GM21447 (cell line): ENCODE measurements around the gene LRRC71.
"Not testable (repeated sequence)": the region's sequence is repeated elsewhere in the genome, so short reads cannot be mapped to it uniquely, and the experiment has no call there.

ENCODE experiments used
- ATAC-seq: cut with Tn5 transposase; IDR thresholded peaks from one replicate; pipeline ENCODE4 v1.9.1; 2021; ENCODE audit not compliant: unreplicated experiment

LRRC71 gene

DNA sequence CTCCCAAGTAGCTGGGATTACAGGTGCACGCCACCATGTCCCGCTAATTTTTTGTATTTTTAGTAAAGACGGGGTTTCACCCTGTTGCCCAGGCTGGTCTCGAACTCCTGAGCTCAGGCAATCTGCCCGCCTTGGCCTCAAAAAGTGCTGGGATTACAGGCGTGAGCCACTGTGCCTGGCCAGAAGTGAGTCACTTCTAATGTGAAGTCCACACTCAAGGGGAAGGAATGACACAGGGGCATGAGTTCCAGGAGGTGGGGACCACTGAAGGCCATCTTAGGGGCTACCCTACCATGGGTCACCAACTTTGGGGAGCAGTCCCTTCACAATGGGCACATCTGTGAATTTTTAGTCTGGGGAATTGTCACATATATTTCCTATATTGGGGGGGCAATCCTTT, 6.3 kb downstream of the LRRC71 start:
- ATAC-seq, result not testable (repeated sequence)

DNA sequence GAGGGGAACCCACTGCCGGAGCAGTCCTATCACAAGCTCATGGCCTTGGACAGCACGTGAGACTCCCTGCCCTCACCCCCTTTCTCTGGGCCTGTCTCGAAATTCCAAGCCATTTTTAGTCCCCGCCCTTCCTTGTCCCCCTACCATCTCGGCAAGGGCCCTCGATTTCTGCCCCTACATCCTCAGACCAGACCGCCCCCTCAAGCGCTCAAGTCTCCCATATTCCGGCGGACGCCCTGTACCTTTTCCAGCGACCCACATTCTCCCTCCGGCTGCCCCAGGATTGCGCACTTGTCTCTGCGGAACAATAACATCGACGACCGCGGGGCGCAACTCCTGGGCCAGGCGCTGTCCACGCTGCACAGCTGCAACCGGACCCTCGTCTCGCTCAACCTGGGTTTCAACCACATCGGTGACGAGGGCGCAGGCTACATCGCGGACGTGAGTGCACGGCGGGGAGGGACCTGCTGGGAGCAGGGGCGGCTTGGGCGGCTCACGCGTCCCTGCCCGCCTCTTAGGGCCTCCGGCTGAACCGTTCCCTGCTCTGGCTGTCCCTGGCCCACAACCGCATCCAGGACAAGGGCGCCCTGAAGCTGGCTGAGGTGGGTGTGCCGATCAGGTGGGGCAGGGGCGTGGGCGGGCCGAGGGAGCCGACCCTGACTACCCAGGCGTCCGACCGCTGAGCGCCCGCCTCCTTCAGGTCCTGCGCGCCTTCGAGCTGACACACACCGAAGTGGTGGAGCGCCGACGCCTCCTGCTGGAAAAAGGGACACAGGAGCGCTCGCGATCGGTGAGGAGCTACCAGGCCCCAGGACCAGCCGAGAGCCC, 7.0 kb downstream of the LRRC71 start:
- ATAC-seq, result no peak

DNA sequence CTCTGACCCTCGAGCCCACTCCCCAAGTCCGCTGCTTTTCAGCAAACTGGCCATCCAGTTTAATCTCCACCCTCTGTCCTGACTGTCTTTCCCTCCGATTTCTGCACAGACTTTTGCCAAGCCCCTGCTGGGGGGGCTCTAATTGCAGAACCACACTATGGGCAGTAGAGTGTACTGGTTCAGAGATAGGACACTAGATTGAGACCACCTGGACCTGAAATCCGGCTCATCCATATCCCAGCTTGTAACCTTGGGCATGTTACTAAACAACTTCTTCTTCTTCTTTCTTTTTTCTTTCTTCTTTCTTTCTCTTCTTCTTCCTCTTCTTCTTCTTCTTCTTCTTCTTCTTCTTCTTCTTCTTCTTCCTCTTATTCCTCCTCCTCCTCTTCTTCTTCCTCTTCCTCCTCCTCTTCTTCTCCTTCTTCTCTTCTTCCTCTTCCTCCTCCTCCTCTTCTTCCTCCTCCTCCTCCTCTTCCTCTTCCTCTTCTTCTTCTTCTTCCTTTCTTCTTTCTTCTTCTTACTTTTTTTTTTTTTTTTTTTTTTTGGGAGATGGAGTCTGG, 7.7 kb downstream of the LRRC71 start:
- no peak for ATAC-seq

- no peak for ATAC-seq
Measured at GRCh38 chr1:156929596-156930238, 9.3 kb downstream of the LRRC71 start.

DNA sequence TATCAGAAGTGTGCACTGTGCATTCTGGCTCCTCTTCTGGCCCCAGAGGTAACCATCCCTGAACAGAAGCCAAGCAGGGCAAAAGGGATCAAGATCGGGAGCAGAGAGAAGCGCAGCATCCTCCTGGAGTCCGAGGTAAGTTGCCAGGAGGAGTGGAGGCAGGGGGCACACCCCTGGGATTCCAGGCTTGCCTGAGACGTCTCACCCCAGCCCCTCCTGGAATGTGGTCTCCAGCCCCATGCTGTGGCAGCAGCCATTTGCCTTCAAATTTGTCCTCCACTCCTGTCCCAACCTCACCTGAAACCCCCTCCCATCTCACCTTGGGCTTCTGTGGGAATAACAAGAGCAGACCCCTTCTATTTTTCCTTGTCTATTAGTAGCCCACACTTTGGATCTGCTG, 10.1 kb downstream of the LRRC71 start:
- no peak for ATAC-seq

DNA sequence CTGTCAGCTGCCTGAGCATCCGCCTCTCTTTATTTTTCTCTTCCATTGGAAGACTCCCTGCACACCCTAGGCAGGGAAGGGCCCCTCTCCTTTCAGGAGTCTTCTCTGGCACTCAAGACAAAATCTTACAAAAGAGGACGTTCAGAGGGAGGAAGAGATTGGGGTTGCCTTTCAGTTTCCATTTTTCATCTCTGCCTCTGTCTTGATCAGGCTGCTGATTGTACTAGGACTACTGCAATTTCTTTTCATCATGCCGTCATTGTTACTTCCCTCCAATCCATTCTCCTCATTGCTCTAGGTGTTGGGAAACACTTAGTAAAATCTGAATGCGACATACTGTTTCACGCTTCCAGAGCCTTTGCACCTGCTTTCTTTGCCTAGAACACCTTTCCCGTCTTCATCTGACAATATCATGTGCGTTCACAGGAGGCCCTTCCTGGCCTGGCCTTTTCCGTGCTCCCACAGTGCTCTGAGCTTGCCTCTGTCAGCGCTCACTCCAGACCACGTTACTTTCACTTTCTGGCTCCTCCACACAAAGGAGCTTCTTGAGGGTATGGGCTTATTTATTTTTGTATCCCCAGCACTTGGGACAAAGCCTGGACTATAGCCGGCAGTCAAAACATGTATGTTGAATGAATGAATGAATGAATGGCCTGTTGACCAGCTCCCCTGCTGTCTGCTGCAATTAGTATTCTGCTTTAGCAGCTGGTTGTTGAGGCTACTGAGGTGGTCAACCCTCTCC, 10.9 kb downstream of the LRRC71 start:
- ATAC-seq, result no peak

- ATAC-seq, result no peak
Measured at GRCh38 chr1:156931974-156932710, 11.7 kb downstream of the LRRC71 start.

DNA sequence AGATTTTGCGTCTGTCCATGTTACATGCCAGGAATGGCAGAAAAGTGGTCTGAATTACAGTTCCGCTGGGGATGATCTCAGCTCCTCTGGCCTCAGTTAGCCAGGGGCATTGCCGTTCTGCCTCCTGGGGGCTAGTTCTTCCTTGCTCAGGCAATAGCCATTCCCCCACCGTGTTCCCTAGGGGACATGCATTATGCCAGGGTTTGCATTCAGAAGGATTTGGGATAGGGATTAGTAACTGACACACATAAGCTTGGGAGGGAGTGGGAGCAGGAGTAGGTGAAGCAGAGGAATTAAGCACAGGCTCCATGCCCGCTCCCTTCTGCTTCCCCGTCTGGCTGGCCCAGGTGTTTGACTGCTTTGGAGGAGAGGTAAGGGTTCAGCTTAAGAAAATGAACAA, 12.7 kb downstream of the LRRC71 start:
- ATAC-seq, result no peak

DNA sequence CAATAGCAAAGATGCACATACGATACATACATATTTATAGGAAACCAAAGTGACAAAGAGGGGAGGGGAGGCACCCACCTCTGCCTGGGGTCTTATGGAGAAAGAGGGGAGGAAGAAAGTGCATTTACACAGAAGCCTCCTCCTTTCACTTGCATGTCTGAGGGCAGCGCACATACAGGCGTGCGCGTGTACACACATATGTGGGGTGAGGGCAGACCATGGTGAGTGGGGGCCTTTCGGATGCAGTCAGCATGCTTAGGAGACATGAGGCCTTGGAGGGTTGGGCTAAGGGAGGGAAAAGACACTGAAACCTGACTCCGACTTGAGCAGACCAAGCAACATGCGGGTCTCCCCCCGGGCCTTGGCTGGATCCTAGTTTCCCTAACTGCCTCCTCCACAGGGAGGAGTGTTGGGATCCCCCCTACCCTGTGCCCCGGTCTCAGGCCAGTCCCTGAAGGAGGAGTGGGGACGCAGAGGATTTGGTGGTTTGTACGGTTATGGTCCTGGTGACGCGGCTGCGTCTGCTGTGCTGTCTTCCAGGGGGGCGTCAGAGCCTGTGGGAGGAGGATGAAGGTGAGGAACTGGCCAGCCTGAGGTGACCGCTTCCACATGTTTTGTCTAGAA, 15.2 kb downstream of the LRRC71 start:
- no peak for ATAC-seq

- ATAC-seq, result no peak
Measured at GRCh38 chr1:156936191-156936590, 15.8 kb downstream of the LRRC71 start.

DNA sequence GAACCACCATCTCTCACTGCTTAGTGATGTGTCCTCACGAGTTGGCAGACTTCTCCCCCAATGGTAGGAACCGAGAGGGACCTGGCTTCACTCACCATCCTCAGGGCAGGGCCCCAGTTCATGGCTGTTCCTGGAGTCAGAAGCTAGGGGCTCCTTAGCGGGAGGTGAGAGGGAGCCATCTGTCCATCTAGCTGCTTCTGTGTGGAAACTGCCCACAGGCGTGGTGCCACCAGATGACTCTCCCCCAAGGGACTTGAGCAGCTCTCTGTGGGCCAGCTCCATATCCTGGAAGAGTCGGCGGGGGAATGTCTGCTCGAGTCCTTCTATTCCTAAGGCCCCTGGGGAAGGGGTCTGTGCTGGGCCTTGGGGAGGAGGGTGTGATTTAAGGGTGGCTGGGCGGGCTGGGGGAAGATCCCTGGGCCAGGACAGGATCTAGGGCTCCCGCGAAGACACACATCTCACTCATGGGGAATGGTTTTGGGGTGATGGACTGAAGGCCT, 16.3 kb downstream of the LRRC71 start:
- no peak for ATAC-seq

- ATAC-seq, result no peak
Measured at GRCh38 chr1:156937883-156938282, 17.5 kb downstream of the LRRC71 start.

- no peak for ATAC-seq
Measured at GRCh38 chr1:156938813-156939212, 18.4 kb downstream of the LRRC71 start.

- no peak for ATAC-seq
Measured at GRCh38 chr1:156939786-156940334, 19.4 kb downstream of the LRRC71 start.

DNA sequence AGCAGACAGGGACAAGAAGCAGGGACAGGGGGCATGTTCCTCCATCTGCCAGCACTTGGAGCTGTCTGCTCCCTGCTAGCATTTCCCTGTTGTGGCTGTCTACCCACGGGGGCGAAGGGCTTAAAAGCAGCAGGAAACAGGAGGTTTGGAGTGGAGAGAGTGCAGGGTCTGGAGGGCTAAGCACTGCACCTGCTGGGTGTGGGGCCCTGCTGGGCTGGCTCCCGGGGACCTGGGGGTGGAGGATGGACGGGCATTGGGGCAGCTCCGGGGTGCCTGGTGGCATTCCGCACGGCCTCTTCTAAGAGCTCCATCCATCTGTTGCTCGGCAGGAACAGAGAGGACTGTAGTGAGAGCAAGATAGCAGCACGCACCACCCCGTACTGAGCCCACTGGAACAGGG, 21.2 kb downstream of the LRRC71 start:
- no peak for ATAC-seq

DNA sequence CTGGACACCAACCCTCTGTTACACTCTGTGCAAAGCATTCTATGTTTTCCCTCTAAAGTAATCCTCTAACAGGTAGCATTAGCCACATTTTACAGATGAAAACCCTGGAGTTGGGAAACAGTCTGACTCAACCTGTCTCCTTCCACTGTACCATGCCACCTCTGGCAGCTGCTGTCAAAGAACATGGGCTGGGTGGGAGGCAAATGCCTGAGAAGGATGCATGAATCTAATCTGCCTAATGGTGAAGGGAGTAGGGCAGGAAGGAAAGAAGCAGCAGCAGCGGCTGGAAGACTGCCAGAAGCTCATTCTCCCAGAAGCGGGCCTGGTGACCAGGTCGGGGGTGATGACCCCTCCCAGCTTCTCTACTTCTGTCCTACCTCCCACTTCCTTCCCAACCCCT, 21.7 kb downstream of the LRRC71 start:
- ATAC-seq, result no peak

DNA sequence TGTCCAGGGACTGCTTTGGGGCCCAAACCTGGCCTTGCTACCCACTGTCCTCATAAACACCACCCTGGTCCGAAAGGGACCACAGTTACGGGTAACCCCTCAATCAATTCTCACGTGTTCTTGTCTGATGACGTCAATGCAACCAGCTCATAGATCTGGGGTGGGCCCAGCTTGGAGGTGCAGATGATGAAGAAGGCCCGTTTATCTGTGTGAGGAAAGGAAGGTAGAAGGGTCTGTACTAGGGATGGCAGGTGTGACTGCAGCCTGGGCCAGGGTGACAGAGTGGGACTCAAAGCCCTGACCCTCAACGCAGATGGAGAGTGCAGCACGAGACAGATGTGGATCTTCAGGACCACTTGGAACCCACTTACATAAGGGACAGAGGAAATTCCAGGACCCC, 22.1 kb downstream of the LRRC71 start:
- ATAC-seq, result no peak

- ATAC-seq, result no peak
Measured at GRCh38 chr1:156943756-156944155, 23.3 kb downstream of the LRRC71 start.

DNA sequence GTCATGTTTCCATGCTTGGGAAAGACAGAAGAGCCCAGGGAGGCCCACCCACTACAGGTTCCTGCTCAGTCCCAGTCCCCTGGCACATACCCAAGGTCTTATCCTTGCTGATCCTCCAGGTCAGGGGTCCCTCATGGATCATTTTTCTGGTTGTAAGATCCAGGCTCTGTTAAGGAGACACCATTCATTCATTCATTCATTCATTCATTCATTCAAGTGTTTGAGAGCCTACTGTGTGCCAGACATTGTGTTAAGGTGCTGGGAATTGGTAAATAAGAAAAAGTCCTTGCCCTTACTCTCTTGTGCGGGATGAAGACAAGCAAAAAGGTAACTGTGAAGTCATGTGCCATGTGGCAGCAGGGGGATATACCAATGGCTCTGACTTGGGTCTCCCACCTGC, 23.8 kb downstream of the LRRC71 start:
- no peak for ATAC-seq

DNA sequence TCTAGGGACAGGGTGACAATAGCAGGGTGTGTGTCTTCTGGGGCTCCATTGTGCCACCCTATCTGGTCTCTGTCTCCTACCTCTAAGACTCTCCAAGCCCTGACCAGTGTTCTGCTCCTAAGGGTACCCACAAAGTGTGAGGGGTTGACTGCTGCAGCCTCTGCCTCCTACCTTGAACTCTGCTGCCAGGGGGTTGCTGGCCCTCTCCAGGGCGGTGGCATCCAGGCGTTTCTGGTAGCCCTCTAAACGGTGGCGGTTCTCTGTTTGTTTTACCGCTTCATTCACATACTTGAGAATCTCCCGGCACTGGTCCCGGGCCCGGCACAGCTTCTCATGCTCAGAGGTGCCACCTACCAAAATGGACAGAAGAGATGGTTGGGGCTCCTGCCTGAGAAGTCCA, 24.4 kb downstream of the LRRC71 start:
- ATAC-seq, result no peak
